ENCODE data around the gene PXMP4. TPM values are rescaled to one million over a fixed set of nuclear protein-coding genes. Genes with fewer than 3 reads are reported as not detected.

PXMP4 gene
- total RNA-seq, 1 donor from 2014 or later: 11.7 TPM

- intact Hi-C loops (cut with DNase I): no loop called here
- DNase-seq (no peak), ATAC-seq (ENCODE audit: poor library complexity) (no peak)
Measured at GRCh38 chr20:33687993-33688937, 31.8 kb downstream of the PXMP4 start.

DNA sequence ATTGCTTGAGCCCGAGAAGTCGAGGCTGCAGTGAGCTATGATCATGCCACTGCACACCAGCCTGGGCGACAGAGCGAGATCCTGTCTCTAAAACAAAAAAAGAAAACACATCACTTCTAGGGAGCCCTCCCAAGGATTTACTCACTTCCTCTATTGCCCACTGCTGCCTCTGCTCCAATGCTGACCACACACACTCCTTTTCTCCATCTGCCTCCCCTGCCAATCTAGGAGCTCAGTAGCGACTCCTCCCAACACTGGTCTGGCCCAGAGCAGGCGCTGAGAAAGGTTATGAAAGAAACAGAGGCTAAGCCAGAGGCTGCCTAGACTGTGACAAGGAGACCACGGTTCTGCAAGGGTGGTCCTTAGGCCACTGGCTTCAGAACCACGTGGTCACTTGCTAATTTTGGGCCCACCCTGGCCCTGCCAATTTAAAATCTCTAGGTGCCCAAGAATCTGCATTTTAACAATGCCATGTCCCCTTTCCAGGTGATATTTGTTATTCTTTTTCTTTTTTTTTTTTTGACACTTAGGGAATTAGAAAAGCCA is 32.7 kb downstream of the PXMP4 start:
- ATAC-seq (ENCODE audit: poor library complexity) (no peak), DNase-seq (no peak)
- intact Hi-C loops (cut with DNase I): no loop called here

- DNase-seq: no peak
- intact Hi-C loops (cut with DNase I): no loop called here
- ATAC-seq (ENCODE audit: poor library complexity): no peak
Measured at GRCh38 chr20:33686984-33687366, 33.1 kb downstream of the PXMP4 start.

DNA sequence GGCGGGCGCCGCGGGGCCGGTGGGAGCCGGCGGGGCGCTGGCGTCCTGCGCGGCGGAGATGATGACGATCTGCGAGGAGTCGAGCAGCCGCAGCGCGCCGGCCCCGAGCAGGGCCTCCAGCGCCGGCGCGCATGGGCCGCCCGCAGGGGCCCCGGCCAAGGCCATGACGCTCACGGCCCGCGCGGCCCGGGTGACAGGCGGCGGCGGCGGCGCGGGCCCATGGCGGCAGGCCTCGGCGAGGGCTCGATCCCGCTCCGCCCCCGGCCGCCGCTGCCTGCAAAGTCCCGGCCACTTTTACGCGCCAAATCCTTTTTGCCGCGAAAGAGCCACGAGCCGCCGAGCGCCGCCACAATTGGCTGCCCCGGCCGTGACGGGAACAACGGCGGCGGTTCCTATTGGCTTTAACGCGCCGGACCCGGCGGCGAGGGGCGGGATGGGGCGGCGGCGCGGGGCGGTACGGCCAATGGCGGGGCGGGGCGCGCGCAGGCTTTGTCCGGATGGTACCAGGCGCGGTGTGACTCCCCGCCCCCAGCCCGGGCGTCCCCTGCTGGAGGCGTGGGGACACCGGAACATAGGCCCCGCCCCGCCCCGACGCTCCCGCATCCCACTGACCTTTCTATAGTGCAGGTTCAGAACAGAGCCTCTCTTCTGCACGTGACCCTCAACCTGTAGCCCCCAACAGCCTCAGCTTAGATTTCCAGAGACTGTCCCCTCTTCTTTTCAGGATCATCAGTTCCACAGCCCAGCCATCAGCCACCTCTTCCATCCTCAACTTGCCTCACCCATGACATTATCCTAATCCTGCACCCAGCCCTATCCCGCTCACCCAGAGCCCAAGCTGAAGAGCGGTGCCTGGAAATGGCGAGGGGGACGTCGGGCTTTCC is 33.8 kb downstream of the PXMP4 start, which contains the start of gene E2F1:
E2F1 (minus strand) TSS at position 286 of the 884 bp plus-strand sequence; CDS start at position 165, 121 bp downstream.
- intact Hi-C loops (cut with DNase I): no loop called here
- peak; percentile 99 for ATAC-seq (ENCODE audit: poor library complexity)

DNA sequence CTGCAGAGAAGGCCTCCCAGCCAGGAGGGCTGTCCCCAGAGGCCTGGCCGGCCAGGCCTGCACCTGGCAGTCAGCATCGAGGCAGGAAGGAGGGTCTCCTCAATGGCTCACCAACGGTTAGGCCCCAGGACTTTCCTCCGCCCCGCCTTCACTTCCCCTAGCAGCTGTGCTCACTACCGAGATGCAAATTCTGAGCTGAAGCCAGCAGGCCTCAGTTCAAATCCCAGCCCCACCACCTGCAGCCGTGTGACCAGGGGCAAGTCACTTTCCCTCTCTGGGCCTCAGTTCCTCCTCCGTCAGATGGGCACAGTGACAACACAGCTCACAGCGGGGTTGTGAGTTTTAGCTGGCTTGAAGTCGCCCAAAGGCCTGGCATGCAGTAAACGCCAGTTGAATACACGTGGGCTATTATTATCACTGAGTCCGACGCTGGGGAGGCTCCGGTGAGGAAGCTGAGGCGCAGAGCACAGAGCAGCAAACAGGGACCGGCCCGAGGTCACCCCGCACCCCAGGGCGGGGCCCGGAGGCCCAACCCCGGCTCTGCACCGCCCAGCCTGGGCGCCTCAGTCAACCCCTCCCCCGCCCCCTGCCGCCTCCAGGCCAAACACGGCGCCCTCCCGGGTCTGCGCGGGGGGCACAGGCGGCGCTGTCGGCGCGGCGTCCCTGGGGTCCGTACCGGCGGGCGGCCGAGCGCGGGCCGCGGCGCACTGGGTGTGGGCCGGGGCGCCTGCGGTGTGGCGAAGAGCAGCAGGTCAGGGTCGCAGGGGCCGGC is 34.6 kb downstream of the PXMP4 start:
- ATAC-seq (ENCODE audit: poor library complexity) (no peak), DNase-seq (no peak)
- intact Hi-C loops (cut with DNase I): no loop called here

More for the DNA sequence above, 33.8 kb downstream of the PXMP4 start, which contains the start of gene E2F1:
- DNase-seq: peak; percentile 98

GRCh38 chr20:33684533-33685327 is 35.4 kb downstream of the PXMP4 start:
- ATAC-seq (ENCODE audit: poor library complexity) (no peak), DNase-seq (no peak)
- intact Hi-C loops (cut with DNase I): no loop called here

- intact Hi-C loops (cut with DNase I): no loop called here
Measured at GRCh38 chr20:33681728-33682353, 38.3 kb downstream of the PXMP4 start.

DNA sequence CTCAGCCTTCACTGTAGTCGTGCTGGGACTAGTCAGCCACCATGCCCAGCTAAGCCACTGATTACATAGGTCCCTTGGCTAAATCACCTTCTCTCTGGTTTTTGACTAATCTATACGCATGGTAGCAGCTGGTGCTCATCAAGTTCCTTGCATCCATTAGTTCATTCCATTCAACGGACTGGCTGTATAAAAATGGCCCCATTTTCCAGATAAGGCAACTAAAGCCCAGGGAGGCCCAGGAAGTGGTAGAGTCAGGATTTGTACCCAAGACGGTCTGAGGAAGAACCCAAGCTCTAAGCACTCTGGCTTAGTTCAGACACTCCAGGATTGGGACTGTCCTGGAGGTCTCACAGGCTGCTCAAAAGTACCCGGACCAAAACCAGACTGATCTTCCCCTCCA is 38.8 kb downstream of the PXMP4 start:
- intact Hi-C loops (cut with DNase I): no loop called here

More at GRCh38 chr20:33681728-33682353, 38.3 kb downstream of the PXMP4 start:
- no peak for DNase-seq
- no peak for ATAC-seq (ENCODE audit: poor library complexity)

GRCh38 chr20:33680686-33681085 is 39.4 kb downstream of the PXMP4 start:
- DNase-seq: no peak
- intact Hi-C loops (cut with DNase I): no loop called here
- ATAC-seq (ENCODE audit: poor library complexity): no peak

More for the DNA sequence above, 38.8 kb downstream of the PXMP4 start:
- DNase-seq: no peak
- no peak for ATAC-seq (ENCODE audit: poor library complexity)

- intact Hi-C loops (cut with DNase I): no loop called here
- no peak for ATAC-seq (ENCODE audit: poor library complexity)
Measured at GRCh38 chr20:33679758-33680485, 40.2 kb downstream of the PXMP4 start.

GRCh38 chr20:33677991-33678702 is 42.0 kb downstream of the PXMP4 start:
- intact Hi-C loops (cut with DNase I): no loop called here
- peak; percentile 87 for DNase-seq
- peak; percentile 44 for ATAC-seq (ENCODE audit: poor library complexity)

More at GRCh38 chr20:33679758-33680485, 40.2 kb downstream of the PXMP4 start:
- no peak for DNase-seq

DNA sequence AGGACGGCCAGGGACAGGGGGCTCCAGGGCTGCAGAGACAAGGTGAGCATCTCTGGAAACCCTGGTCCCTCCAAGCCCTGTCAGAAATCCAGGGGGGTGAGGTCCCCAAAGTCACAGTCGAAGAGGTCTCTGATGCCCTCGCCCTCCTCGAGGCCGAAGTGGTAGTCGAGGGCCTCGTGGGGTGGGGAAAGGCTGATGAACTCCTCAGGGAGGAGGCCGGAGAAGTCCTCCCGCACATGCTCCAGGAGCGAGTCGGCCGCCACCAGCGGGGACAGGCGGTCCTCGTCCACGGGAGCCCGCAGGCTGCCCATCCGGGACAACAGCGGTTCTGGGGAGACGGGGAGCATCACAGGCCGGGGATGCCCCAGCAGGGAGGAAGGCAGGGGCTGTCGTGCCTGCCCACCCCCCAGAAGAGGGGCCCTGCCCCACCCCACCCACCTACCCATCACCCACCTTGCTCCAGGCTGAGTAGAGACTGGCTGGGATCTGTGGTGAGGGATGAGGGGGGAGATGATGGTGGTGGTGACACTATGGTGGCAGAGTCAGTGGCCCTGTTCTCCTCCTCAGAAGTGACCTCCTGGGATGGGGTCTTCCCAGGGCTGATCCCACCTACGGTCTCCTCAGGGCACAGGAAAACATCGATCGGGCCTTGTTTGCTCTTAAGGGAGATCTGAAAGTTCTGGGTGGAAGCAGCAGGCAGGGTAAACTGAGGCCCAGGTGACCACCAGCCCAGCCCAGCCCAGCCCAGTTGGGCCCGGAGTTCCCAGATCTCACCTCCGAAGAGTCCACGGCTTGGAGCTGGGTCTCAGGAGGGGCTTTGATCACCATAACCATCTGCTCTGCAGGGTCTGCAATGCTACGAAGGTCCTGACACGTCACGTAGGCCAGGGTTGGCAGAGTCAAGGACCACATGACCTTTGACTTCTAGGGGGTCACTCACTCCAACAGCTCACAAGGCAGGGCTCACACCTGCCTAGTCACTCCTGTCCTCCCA is 43.2 kb downstream of the PXMP4 start:
- intact Hi-C loops (cut with DNase I): no loop called here
- DNase-seq: no peak
- no peak for ATAC-seq (ENCODE audit: poor library complexity)

DNA sequence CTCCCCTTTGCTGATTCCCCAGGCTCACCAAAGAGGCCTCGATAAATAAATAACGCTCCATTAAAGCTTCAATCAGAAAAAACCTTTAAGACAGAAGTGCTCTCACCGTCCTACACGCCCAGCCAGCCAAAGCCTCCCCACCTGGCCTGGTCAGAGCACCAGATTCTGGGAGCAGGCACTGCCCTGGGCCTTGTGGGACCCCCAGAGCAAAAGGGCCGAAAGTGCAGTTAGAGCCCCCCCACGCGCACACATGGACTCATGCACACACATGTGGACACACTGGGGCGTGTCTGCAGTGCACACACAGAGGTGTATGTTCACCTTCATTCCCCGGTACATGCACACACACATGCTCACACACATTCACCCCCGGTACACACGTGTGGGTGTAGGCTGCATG is 44.0 kb downstream of the PXMP4 start:
- ATAC-seq (ENCODE audit: poor library complexity): no peak
- DNase-seq: no peak
- intact Hi-C loops (cut with DNase I): no loop called here

- ATAC-seq (ENCODE audit: poor library complexity) (peak; percentile 2), DNase-seq (no peak)
- intact Hi-C loops (cut with DNase I): no loop called here
Measured at GRCh38 chr20:33675136-33675959, 44.8 kb downstream of the PXMP4 start.

All from Right ventricle myocardium superior (tissue), 1 donor.